HEK293 (cell line): ENCODE measurements around the gene SURF1.
A peak's percentile ranks its signal among the peaks of the same experiment; 100 is the strongest.

ENCODE experiments used
- CTCF ChIA-PET: fragments of 350-600 bp; formaldehyde crosslinking; extraction: SDS; loops from one replicate; lab custom pipeline; 2021; ENCODE audit warnings: antibody characterized with exemption; lab: Yijun Ruan, JAX
- POLR2A ChIA-PET: fragments of 300-600 bp; formaldehyde crosslinking; extraction: SDS; loops from one replicate; lab custom pipeline; 2020; ENCODE audit warnings: antibody characterized with exemption, inconsistent platforms; lab: Yijun Ruan, JAX
- H3K27ac ChIP-seq: fragments of 200-500 bp; sonication (Bioruptor generic); 2 replicates; pipeline ENCODE4 v1.5.1; 2014; ENCODE audit warnings: low read depth, low read length, control low read depth, inconsistent platforms; ENCODE audit errors: extremely low read depth
- H3K36me3 ChIP-seq, 2 experiments: fragments of 200-500 bp in 1 of 2; sonication (Bioruptor generic) in 1 of 2; 1 replicate in 1 of 2; 2 replicates in 1 of 2; pipeline ENCODE4 v1.5.1; 2014 to 2017; ENCODE audit warnings: inconsistent platforms in 2 of 2, low read length in 2 of 2; ENCODE audit not compliant: control insufficient read depth in 2 of 2, insufficient read depth in 1 of 2
- H3K4me1 ChIP-seq: fragments of 200-500 bp; sonication (Bioruptor generic); 2 replicates; pipeline ENCODE4 v1.5.1; 2014; ENCODE audit warnings: mild to moderate bottlenecking, low read length, inconsistent platforms; ENCODE audit not compliant: control insufficient read depth, insufficient read depth
- H3K4me3 ChIP-seq: 2 replicates; pipeline ENCODE4 v1.5.1; 2011; ENCODE audit warnings: low read depth, mild to moderate bottlenecking, control low read depth, low read length, moderate library complexity
- H3K9me3 ChIP-seq: fragments of 200-500 bp; sonication (Bioruptor generic); 2 replicates; pipeline ENCODE4 v1.5.1; 2014; ENCODE audit warnings: low read depth, low read length, inconsistent platforms; ENCODE audit not compliant: control insufficient read depth, insufficient read depth
- KLF9 ChIP-seq: fragments of 450-650 bp; formaldehyde crosslinking; IDR thresholded peaks from 2 replicates; pipeline ENCODE4 v1.5.1; 2016; ENCODE audit warnings: missing biosample characterization, missing genetic modification characterization, low read depth
- OVOL3 ChIP-seq: fragments of 450-650 bp; formaldehyde crosslinking; IDR thresholded peaks from 2 replicates; pipeline ENCODE4 v1.5.1; 2016; ENCODE audit warnings: missing biosample characterization, missing genetic modification characterization
- ZBTB8A ChIP-seq: fragments of 450-650 bp; formaldehyde crosslinking; IDR thresholded peaks from 2 replicates; pipeline ENCODE4 v1.5.1; 2016; ENCODE audit warnings: missing biosample characterization, missing genetic modification characterization
- ZFP41 ChIP-seq: fragments of 450-650 bp; formaldehyde crosslinking; IDR thresholded peaks from 2 replicates; pipeline ENCODE4 v1.5.1; 2016; ENCODE audit warnings: missing biosample characterization, missing genetic modification characterization, borderline replicate concordance
- ZIC2 ChIP-seq: fragments of 450-650 bp; formaldehyde crosslinking; IDR thresholded peaks from 2 replicates; pipeline ENCODE4 v1.5.1; 2016; ENCODE audit warnings: missing biosample characterization, missing genetic modification characterization
- ZNF174 ChIP-seq: fragments of 450-650 bp; formaldehyde crosslinking; IDR thresholded peaks from 2 replicates; pipeline ENCODE4 v1.5.0; 2017; ENCODE audit warnings: missing biosample characterization, mild to moderate bottlenecking, missing genetic modification characterization
- ZNF23 ChIP-seq: fragments of 450-650 bp; formaldehyde crosslinking; IDR thresholded peaks from 2 replicates; pipeline ENCODE4 v1.5.1; 2016; ENCODE audit warnings: missing biosample characterization, missing genetic modification characterization, borderline replicate concordance
- ZNF423 ChIP-seq: fragments of 450-650 bp; formaldehyde crosslinking; IDR thresholded peaks from 2 replicates; pipeline ENCODE4 v1.5.1; 2016; ENCODE audit warnings: missing biosample characterization, missing genetic modification characterization
- ZNF560 ChIP-seq: fragments of 450-650 bp; formaldehyde crosslinking; IDR thresholded peaks from 2 replicates; pipeline ENCODE4 v1.5.1; 2017; ENCODE audit warnings: missing biosample characterization, missing genetic modification characterization, borderline replicate concordance
- ZNF610 ChIP-seq: fragments of 450-650 bp; formaldehyde crosslinking; IDR thresholded peaks from 2 replicates; pipeline ENCODE4 v1.5.1; 2016; ENCODE audit warnings: missing biosample characterization, missing genetic modification characterization, borderline replicate concordance
- ZNF792 ChIP-seq: fragments of 450-650 bp; formaldehyde crosslinking; IDR thresholded peaks from 2 replicates; pipeline ENCODE4 v1.5.1; 2016; ENCODE audit warnings: missing biosample characterization, missing genetic modification characterization
- TF ChIP-seq, protein P1 (sequence below): fragments of 450-650 bp; formaldehyde crosslinking; IDR thresholded peaks from 2 replicates; pipeline ENCODE4 v1.5.1; 2016; ENCODE audit warnings: missing biosample characterization, missing genetic modification characterization, borderline replicate concordance
- TF ChIP-seq, protein P2 (sequence below): fragments of 450-650 bp; formaldehyde crosslinking; IDR thresholded peaks from 2 replicates; pipeline ENCODE4 v1.5.1; 2017; ENCODE audit warnings: missing biosample characterization, missing genetic modification characterization
- TF ChIP-seq, protein P3 (sequence below): fragments of 450-650 bp; formaldehyde crosslinking; IDR thresholded peaks from 2 replicates; pipeline ENCODE4 v1.5.1; 2016; ENCODE audit warnings: missing biosample characterization, missing genetic modification characterization
- TF ChIP-seq, protein P4 (sequence below): fragments of 450-650 bp; formaldehyde crosslinking; IDR thresholded peaks from 2 replicates; pipeline ENCODE4 v1.5.1; 2017; ENCODE audit warnings: missing biosample characterization, mild to moderate bottlenecking, missing genetic modification characterization, moderate library complexity
- TF ChIP-seq, protein P5 (sequence below): fragments of 450-650 bp; IDR thresholded peaks from 2 replicates; pipeline ENCODE4 v1.5.1; 2018; ENCODE audit warnings: missing biosample characterization, mild to moderate bottlenecking, missing genetic modification characterization
- TF ChIP-seq, protein P6 (sequence below): fragments of 450-650 bp; formaldehyde crosslinking; IDR thresholded peaks from 2 replicates; pipeline ENCODE4 v1.5.1; 2017; ENCODE audit warnings: missing biosample characterization, missing genetic modification characterization

Gene SURF1

DNA sequence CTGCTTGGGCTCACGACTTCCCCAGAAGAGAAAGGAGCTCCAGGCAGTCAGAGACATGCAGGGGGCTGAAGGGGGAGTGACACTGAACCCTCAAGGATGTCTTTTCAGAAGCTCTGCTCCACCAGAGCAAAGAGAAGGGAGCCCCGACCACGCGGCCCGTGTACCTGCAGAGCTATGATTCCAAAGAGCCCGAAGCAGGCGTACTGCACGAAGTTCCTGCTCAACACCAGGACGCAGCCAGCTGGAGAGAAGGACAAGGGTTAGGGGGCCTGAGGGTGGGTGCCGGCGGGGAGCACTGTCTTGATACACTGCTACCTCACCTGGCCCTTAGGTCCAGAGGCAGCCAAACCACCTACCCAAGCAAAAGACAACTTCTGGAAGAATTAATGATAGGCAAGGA, 10.1 kb upstream of the SURF1 start (continued):
- TF ChIP-seq, protein P1, sequence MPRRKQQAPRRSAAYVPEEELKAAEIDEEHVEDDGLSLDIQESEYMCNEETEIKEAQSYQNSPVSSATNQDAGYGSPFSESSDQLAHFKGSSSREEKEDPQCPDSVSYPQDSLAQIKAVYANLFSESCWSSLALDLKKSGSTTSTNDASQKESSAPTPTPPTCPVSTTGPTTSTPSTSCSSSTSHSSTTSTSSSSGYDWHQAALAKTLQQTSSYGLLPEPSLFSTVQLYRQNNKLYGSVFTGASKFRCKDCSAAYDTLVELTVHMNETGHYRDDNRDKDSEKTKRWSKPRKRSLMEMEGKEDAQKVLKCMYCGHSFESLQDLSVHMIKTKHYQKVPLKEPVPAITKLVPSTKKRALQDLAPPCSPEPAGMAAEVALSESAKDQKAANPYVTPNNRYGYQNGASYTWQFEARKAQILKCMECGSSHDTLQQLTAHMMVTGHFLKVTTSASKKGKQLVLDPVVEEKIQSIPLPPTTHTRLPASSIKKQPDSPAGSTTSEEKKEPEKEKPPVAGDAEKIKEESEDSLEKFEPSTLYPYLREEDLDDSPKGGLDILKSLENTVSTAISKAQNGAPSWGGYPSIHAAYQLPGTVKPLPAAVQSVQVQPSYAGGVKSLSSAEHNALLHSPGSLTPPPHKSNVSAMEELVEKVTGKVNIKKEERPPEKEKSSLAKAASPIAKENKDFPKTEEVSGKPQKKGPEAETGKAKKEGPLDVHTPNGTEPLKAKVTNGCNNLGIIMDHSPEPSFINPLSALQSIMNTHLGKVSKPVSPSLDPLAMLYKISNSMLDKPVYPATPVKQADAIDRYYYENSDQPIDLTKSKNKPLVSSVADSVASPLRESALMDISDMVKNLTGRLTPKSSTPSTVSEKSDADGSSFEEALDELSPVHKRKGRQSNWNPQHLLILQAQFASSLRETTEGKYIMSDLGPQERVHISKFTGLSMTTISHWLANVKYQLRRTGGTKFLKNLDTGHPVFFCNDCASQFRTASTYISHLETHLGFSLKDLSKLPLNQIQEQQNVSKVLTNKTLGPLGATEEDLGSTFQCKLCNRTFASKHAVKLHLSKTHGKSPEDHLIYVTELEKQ (tag by site-specific recombination), result no peak
- no peak for TF ChIP-seq ZNF610 (tag by site-specific recombination)
- TF ChIP-seq, protein P2, sequence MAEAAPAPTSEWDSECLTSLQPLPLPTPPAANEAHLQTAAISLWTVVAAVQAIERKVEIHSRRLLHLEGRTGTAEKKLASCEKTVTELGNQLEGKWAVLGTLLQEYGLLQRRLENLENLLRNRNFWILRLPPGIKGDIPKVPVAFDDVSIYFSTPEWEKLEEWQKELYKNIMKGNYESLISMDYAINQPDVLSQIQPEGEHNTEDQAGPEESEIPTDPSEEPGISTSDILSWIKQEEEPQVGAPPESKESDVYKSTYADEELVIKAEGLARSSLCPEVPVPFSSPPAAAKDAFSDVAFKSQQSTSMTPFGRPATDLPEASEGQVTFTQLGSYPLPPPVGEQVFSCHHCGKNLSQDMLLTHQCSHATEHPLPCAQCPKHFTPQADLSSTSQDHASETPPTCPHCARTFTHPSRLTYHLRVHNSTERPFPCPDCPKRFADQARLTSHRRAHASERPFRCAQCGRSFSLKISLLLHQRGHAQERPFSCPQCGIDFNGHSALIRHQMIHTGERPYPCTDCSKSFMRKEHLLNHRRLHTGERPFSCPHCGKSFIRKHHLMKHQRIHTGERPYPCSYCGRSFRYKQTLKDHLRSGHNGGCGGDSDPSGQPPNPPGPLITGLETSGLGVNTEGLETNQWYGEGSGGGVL (tag by site-specific recombination), result no peak
- TF ChIP-seq, protein P3, sequence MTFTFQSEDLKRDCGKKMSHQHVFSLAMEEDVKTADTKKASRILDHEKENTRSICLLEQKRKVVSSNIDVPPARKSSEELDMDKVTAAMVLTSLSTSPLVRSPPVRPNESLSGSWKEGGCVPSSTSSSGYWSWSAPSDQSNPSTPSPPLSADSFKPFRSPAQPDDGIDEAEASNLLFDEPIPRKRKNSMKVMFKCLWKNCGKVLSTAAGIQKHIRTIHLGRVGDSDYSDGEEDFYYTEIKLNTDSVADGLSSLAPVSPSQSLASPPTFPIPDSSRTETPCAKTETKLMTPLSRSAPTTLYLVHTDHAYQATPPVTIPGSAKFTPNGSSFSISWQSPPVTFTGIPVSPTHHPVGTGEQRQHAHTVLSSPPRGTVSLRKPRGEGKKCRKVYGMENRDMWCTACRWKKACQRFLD (tag by site-specific recombination), result no peak
- TF ChIP-seq, protein P4, sequence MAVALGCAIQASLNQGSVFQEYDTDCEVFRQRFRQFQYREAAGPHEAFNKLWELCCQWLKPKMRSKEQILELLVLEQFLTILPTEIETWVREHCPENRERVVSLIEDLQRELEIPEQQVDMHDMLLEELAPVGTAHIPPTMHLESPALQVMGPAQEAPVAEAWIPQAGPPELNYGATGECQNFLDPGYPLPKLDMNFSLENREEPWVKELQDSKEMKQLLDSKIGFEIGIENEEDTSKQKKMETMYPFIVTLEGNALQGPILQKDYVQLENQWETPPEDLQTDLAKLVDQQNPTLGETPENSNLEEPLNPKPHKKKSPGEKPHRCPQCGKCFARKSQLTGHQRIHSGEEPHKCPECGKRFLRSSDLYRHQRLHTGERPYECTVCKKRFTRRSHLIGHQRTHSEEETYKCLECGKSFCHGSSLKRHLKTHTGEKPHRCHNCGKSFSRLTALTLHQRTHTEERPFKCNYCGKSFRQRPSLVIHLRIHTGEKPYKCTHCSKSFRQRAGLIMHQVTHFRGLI (tag by site-specific recombination), result no peak
- TF ChIP-seq ZNF174, result no peak
- TF ChIP-seq, protein P5, sequence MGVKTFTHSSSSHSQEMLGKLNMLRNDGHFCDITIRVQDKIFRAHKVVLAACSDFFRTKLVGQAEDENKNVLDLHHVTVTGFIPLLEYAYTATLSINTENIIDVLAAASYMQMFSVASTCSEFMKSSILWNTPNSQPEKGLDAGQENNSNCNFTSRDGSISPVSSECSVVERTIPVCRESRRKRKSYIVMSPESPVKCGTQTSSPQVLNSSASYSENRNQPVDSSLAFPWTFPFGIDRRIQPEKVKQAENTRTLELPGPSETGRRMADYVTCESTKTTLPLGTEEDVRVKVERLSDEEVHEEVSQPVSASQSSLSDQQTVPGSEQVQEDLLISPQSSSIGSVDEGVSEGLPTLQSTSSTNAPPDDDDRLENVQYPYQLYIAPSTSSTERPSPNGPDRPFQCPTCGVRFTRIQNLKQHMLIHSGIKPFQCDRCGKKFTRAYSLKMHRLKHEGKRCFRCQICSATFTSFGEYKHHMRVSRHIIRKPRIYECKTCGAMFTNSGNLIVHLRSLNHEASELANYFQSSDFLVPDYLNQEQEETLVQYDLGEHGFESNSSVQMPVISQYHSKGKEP (tag by site-specific recombination), result no peak
- TF ChIP-seq, protein P6, sequence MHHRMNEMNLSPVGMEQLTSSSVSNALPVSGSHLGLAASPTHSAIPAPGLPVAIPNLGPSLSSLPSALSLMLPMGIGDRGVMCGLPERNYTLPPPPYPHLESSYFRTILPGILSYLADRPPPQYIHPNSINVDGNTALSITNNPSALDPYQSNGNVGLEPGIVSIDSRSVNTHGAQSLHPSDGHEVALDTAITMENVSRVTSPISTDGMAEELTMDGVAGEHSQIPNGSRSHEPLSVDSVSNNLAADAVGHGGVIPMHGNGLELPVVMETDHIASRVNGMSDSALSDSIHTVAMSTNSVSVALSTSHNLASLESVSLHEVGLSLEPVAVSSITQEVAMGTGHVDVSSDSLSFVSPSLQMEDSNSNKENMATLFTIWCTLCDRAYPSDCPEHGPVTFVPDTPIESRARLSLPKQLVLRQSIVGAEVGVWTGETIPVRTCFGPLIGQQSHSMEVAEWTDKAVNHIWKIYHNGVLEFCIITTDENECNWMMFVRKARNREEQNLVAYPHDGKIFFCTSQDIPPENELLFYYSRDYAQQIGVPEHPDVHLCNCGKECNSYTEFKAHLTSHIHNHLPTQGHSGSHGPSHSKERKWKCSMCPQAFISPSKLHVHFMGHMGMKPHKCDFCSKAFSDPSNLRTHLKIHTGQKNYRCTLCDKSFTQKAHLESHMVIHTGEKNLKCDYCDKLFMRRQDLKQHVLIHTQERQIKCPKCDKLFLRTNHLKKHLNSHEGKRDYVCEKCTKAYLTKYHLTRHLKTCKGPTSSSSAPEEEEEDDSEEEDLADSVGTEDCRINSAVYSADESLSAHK (tag by site-specific recombination), result no peak
- TF ChIP-seq ZBTB8A (tag by site-specific recombination), result no peak
- TF ChIP-seq ZNF560 (tag by site-specific recombination), result no peak
- TF ChIP-seq OVOL3, result no peak
- no peak for TF ChIP-seq ZNF23

DNA sequence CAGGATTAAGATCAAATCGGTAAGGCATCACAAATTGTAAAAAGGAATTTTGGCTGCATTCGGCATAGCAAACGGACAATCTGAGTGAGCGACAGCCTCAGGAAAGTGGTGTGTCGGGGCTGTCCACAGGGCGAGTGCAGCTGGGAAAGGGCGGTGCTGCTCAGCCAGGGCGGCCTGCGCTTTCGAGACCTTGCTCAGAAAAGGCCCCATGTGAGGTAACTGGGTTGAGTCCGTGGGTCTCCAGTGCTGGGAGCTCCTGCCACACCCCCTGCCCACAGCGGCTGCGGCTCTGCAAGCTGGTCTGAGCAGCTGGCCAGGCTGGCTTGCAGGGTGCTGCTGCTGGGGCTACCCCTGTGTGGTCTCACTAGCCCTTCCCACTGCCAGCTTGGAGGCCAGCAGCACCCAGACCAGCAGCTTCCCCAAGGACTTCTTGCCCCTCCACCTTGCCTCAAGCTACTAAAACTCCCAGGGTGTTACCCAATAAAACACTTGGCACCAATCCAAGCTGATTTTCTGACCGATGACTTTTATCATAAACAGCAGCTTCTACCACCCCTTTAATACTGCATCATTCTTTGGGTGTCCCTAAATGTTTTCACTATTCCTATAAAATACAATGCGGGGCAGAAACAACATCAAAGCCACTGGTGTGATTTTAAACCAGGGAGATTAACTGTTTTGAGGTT, 6.2 kb upstream of the SURF1 start:
- TF ChIP-seq ZIC2 (tag by site-specific recombination) (peak; percentile 18; the same call in 1 of the 2 replicates), KLF9 (tag by site-specific recombination) (0 out of 2 replicates have a peak, but pooled peaks have one; percentile 21), ZNF792 (tag by site-specific recombination) (no peak), ZFP41 (tag by site-specific recombination) (no peak), ZNF423 (tag by site-specific recombination) (peak; percentile 66)
- Histone ChIP-seq H3K27ac (peak overlapping the region; percentile 37; the same call in 1 of the 2 replicates), H3K4me3 (no peak overlapping the region), H3K9me3 (no peaks in the 10 kb centered on the region), H3K36me3 (peaks cover 3 to 98% of the 10 kb centered on the region in 2 experiments), H3K4me1 (no peaks in the 10 kb centered on the region)
- POLR2A ChIA-PET, result interaction anchor here (1.3 to 5.6 kb wide), 3 partner anchors 9 to 14 kb away, joined by 6 to 35 read pairs (median 15); partner anchors contain the start of genes MED22 and RPL7A
- CTCF ChIA-PET, result interaction anchor here (0.6 to 1.4 kb wide), 5 partner anchors 8 to 340 kb away, joined by 3 to 10 read pairs (median 3); no protein-coding TSS in a partner anchor
